PC-9 (cell line): ENCODE results near the gene RNF112. TPM values are rescaled to one million over a fixed set of nuclear protein-coding genes. Genes with fewer than 3 reads are reported as not detected.

Source experiments
- BruUV-seq: library from RNA; stranded (reverse); fragments of 400-500 nt; replicated peaks from 2 replicates; lab custom pipeline; 2021; lab: Mats Ljungman, UMichigan
- CTCF ChIA-PET: fragments of 300-600 bp; sonication (Branson Sonifier 250); formaldehyde crosslinking; loops from one replicate; lab custom pipeline; 2022; ENCODE audit warnings: antibody characterized with exemption; lab: Charles Lee
- POLR2A ChIA-PET: fragments of 300-600 bp; sonication (Branson Sonifier 250); formaldehyde crosslinking; loops from one replicate; lab custom pipeline; 2022; ENCODE audit warnings: antibody characterized with exemption; ENCODE audit not compliant: unreplicated experiment; lab: Charles Lee
- DNase-seq, 2 experiments: peaks; one replicate each; pipeline versions ENCODE4 v3.0.0 to v3.0.0-alpha.2; 2015 to 2022; ENCODE audit warnings: mixed read lengths in 1 of 2
- H2AFZ ChIP-seq: fragments of 200-600 bp; sonication (generic); 2 replicates; pipeline ENCODE4 v1.8.1; 2017; ENCODE audit warnings: antibody characterized with exemption
- H3F3A ChIP-seq: fragments of 200-600 bp; sonication (generic); 2 replicates; pipeline ENCODE4 v1.8.1; 2017; ENCODE audit warnings: antibody characterized with exemption, mild to moderate bottlenecking, low read depth; ENCODE audit not compliant: insufficient read depth
- H3K27ac ChIP-seq: fragments of 200-600 bp; sonication (generic); 2 replicates; pipeline ENCODE4 v1.6.1; 2016; ENCODE audit warnings: mixed run types
- H3K27me3 ChIP-seq: fragments of 200-600 bp; sonication (generic); 2 replicates; pipeline ENCODE4 v1.6.1; 2016; ENCODE audit warnings: low read depth, mixed run types; ENCODE audit not compliant: insufficient read depth
- H3K36me3 ChIP-seq: fragments of 200-600 bp; sonication (generic); 2 replicates; pipeline ENCODE4 v1.6.1; 2016; ENCODE audit warnings: low read depth, mixed run types
- H3K4me1 ChIP-seq: fragments of 200-600 bp; sonication (generic); replicated peaks from 2 replicates; pipeline ENCODE4 v1.6.1; 2016; ENCODE audit warnings: mixed run types; ENCODE audit not compliant: insufficient read depth
- H3K4me2 ChIP-seq: fragments of 200-600 bp; sonication (generic); 2 replicates; pipeline ENCODE4 v1.6.1; 2017; ENCODE audit warnings: mixed run types
- H3K4me3 ChIP-seq: fragments of 200-600 bp; sonication (generic); 2 replicates; pipeline ENCODE4 v1.6.1; 2016; ENCODE audit warnings: mixed run types
- H3K79me2 ChIP-seq: fragments of 200-600 bp; sonication (generic); 2 replicates; pipeline ENCODE4 v1.6.1; 2017; ENCODE audit warnings: low read depth, mixed run types
- H3K9me2 ChIP-seq: fragments of 200-600 bp; sonication (generic); 2 replicates; pipeline ENCODE4 v1.8.1; 2017; ENCODE audit warnings: mild to moderate bottlenecking; ENCODE audit not compliant: insufficient read depth
- H3K9me3 ChIP-seq: fragments of 200-600 bp; sonication (generic); 2 replicates; pipeline ENCODE4 v1.8.1; 2016; ENCODE audit warnings: low read depth; ENCODE audit not compliant: insufficient read depth
- H4K20me1 ChIP-seq: fragments of 200-600 bp; sonication (generic); 2 replicates; pipeline ENCODE4 v1.8.1; 2017; ENCODE audit not compliant: insufficient read depth
- EZH2 ChIP-seq: fragments of 200-600 bp; sonication (generic); IDR thresholded peaks from 2 replicates; pipeline ENCODE4 v1.8.0; 2017; ENCODE audit warnings: antibody characterized with exemption, low read depth
- intact Hi-C: fragments of 100-400 bp; cut with micrococcal nuclease; formaldehyde crosslinking; loops from one replicate; pipeline ENCODE4 v1.10.0; 2022; ENCODE audit not compliant: unreplicated experiment
- total RNA-seq: library from RNA; stranded (reverse); gene quantifications from 2 replicates; pipeline ENCODE4 v1.2.3, GENCODE V29; 2021
- TF ChIP-seq, protein P1 (sequence below): fragments of 200-600 bp; sonication (generic); conservative IDR thresholded peaks from 2 replicates; pipeline ENCODE4 v1.6.1; 2017; ENCODE audit warnings: mixed run types, antibody characterized with exemption, mild to moderate bottlenecking, moderate library complexity

The RNF112 gene
- total RNA-seq, 1 experiment from 2014 or later = 2.0 TPM

DNA sequence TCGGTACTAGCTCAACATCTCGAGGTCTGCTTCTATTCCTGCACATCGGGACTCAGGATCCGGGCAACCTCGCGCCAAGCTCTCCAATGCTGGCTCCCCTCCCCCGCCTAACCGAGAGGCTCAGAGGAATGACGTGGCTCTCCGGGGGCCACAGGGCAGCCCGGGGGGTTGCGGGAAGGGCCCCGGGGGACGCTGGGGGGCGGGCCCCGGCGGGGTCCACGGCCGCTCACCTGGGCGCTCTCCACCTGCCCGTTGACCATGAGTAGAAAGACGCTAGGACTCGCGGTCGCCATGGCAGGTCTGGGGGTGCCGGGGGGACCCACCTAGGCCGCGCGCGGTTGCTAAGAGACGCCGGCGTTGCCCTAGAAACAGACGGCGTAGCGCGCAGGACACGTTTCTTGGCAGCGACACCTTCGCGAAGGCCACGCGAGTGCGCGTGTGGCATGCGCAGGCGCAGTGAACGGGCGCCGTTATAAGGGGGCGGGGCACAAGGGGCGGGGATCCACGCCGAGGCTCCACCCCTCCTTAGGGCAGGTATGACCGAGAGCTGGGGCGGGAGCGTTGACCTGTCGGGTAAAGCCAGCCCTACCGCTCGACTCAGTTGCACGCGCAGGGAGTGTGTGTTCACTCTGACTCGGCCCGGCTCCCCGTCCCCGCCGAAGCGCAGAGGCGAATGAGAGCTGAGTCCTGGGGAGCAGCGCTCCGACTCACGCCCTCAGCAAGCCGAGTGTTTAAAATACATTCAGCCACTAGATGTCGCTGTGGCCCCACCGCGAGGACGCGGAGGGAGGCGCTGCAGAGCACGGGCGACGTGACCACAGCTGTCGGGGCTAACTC is 48.5 kb upstream of the RNF112 start, which contains the start of gene B9D1:
Gene B9D1, minus strand, starts transcription at position 447 of the 837 bp plus-strand sequence. Its CDS starts 154 bp downstream, at position 293.
- Histone ChIP-seq H3K9me2 (no peaks in the 10 kb centered on the region), H3K36me3 (peaks cover 4% of the 10 kb centered on the region; the same call in 1 of the 2 replicates), H3F3A (peaks cover 6% of the 10 kb centered on the region), H3K4me1 (peaks cover 13% of the 10 kb centered on the region), H3K79me2 (peaks cover 16% of the 10 kb centered on the region), H3K4me3 (peak within 1 kb of the TSS; percentile 86), H3K27ac (peak within 1 kb of the TSS; percentile 85), H3K9me3 (no peaks in the 10 kb centered on the region), H3K4me2 (peak within 1 kb of the TSS; percentile 80), H4K20me1 (no peaks in the 10 kb centered on the region), H2AFZ (peak within 1 kb of the TSS; percentile 88), H3K27me3 (no peaks in the 10 kb centered on the region)
- intact Hi-C loops = loop anchor here (1.0 to 5.0 kb wide), 7 partner anchors 35 to 404 kb away; no protein-coding TSS in a partner anchor
- TF ChIP-seq, protein P1, sequence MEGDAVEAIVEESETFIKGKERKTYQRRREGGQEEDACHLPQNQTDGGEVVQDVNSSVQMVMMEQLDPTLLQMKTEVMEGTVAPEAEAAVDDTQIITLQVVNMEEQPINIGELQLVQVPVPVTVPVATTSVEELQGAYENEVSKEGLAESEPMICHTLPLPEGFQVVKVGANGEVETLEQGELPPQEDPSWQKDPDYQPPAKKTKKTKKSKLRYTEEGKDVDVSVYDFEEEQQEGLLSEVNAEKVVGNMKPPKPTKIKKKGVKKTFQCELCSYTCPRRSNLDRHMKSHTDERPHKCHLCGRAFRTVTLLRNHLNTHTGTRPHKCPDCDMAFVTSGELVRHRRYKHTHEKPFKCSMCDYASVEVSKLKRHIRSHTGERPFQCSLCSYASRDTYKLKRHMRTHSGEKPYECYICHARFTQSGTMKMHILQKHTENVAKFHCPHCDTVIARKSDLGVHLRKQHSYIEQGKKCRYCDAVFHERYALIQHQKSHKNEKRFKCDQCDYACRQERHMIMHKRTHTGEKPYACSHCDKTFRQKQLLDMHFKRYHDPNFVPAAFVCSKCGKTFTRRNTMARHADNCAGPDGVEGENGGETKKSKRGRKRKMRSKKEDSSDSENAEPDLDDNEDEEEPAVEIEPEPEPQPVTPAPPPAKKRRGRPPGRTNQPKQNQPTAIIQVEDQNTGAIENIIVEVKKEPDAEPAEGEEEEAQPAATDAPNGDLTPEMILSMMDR = peak; percentile 97
- no peak for TF ChIP-seq EZH2
- CTCF ChIA-PET = interaction anchor here (0.5 to 2.4 kb wide), 10 partner anchors 8 to 1390 kb away, joined by 3 to 27 read pairs (median 3); partner anchors contain the start of genes ALDH3A2, DRC3 and MAPK7
- BruUV-seq = TSS peak; percentile 54
- POLR2A ChIA-PET = interaction anchor here (0.5 to 1.6 kb wide), 11 partner anchors 8 to 1813 kb away, joined by 3 to 19 read pairs (median 4); partner anchors contain the start of gene MAPK7
- peak; percentile 83 to 93 for DNase-seq

DNA sequence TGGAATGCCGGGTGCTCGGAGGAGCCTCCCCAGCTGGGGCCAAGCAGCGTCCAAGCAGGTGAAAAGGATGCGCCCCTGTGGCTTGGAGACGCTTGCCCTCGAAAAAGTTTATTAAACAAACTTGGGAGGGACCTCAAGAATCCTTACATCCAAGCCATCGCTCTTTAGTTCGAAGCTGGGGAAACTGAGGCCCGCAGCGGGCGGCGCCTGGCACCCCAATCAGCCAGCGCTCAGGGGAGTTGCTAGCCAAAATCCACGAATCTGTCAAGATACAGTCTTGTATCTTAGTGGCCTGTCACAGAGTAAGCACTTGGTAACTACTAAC is 48.0 kb upstream of the RNF112 start:
- ChIA-PET POLR2A (interaction anchor here (0.5 to 1.6 kb wide), 8 partner anchors 11 to 1813 kb away, joined by 3 to 19 read pairs (median 5); partner anchors contain the start of gene MAPK7), CTCF (interaction anchor here (0.5 to 2.4 kb wide), 10 partner anchors 9 to 1390 kb away, joined by 3 to 27 read pairs (median 4); partner anchors contain the start of genes ALDH3A2, DRC3 and MAPK7)
- Histone ChIP-seq H3K36me3 (peaks cover 4% of the 10 kb centered on the region; the same call in 1 of the 2 replicates), H3K27ac (no peak overlapping the region), H3K9me2 (no peaks in the 10 kb centered on the region), H4K20me1 (no peaks in the 10 kb centered on the region), H3K9me3 (no peaks in the 10 kb centered on the region), H3K4me1 (peaks cover 13% of the 10 kb centered on the region), H3K79me2 (peaks cover 16% of the 10 kb centered on the region), H3K4me3 (peak overlapping the region; percentile 86; the same call in 1 of the 2 replicates), H3K4me2 (peak overlapping the region; percentile 80), H3F3A (peaks cover 6% of the 10 kb centered on the region), H3K27me3 (no peaks in the 10 kb centered on the region), H2AFZ (peak overlapping the region; percentile 88)
- no peak for DNase-seq
- TF ChIP-seq EZH2 = no peak
- TF ChIP-seq, protein P1 = peak; percentile 14; the same call in 1 of the 2 replicates
- no TSS peak for BruUV-seq
- intact Hi-C loops = loop anchor here (1.0 to 5.0 kb wide), 6 partner anchors 84 to 403 kb away; no protein-coding TSS in a partner anchor

DNA sequence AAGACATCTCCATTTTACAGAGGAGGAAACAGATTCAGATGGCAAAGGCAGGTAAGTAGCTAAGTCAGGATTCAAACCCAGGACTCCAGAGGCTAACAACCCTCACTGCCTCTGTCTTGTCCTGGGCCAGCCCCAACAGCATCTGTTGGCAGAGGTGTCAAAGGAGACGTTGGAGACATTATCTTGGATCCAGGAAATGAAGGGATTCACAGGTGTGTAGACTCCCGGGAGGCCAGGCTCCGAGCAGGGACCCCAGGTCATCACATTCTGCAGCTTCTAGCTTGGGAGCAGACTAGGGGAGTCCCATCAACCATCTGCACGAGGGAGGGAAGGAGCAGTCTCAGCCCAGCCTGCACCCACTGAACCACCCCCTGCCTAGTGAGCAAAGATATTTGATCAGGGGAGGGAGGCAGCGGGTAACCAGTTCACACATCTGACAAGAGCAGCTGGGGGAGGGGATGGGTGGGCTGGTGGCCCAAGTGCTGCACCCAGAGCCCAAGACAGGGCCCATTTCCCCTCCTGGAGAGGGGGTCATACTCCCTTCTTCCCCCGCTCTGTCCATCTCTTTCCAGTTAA is 47.5 kb upstream of the RNF112 start:
- H3K27ac ChIP-seq = no peak overlapping the region
- peak overlapping the region; percentile 80; the same call in 1 of the 2 replicates for H3K4me2 ChIP-seq
- no peaks in the 10 kb centered on the region for H3K9me2 ChIP-seq
- BruUV-seq = no TSS peak
- intact Hi-C loops = loop anchor here (1.0 to 5.0 kb wide), 6 partner anchors 84 to 403 kb away; no protein-coding TSS in a partner anchor
- peak overlapping the region; percentile 88; the same call in 1 of the 2 replicates for H2AFZ ChIP-seq
- H3K27me3 ChIP-seq = no peaks in the 10 kb centered on the region
- H3K9me3 ChIP-seq = no peaks in the 10 kb centered on the region
- peaks cover 4% of the 10 kb centered on the region; the same call in 1 of the 2 replicates for H3K36me3 ChIP-seq
- ChIA-PET POLR2A (interaction anchor here (0.7 kb wide), 1 partner anchor 365 kb away, joined by 4 read pairs; no protein-coding TSS in a partner anchor), CTCF (interaction anchor here (0.5 to 2.4 kb wide), 7 partner anchors 14 to 1391 kb away, joined by 3 to 27 read pairs (median 6); partner anchors contain the start of genes DRC3 and MAPK7)
- H3K4me3 ChIP-seq = no peak overlapping the region
- no peaks in the 10 kb centered on the region for H4K20me1 ChIP-seq
- H3K79me2 ChIP-seq = peaks cover 16% of the 10 kb centered on the region
- DNase-seq = no peak
- TF ChIP-seq EZH2 = no peak
- TF ChIP-seq, protein P1 = no peak
- H3F3A ChIP-seq = peaks cover 6% of the 10 kb centered on the region
- peaks cover 13% of the 10 kb centered on the region for H3K4me1 ChIP-seq
